H1 (cell line): ENCODE data around the gene RIBC2. TPM values are rescaled to one million over a fixed set of nuclear protein-coding genes. Genes with fewer than 3 reads are reported as not detected.

Experiments used
- CTCF ChIA-PET: fragments of 300-600 bp; sonication (Branson Sonifier 250); formaldehyde crosslinking; loops from one replicate; lab custom pipeline; 2021; ENCODE audit not compliant: partially characterized antibody; lab: Charles Lee
- POLR2A ChIA-PET: fragments of 300-600 bp; sonication (Branson Sonifier 250); formaldehyde crosslinking; loops from one replicate; lab custom pipeline; 2021; ENCODE audit warnings: inconsistent platforms; ENCODE audit not compliant: partially characterized antibody; lab: Charles Lee
- DNase-seq, 2 experiments: peaks; one replicate each; pipeline versions ENCODE4 v3.0.0 to v3.0.0-alpha.2; 2010 to 2022; ENCODE audit warnings: low spot score in 2 of 2, low read depth in 1 of 2, mixed read lengths in 1 of 2
- FAIRE-seq: peaks from 2 replicates; lab custom pipeline; 2011; peaks lifted over from hg19 to GRCh38; lab: Jason Lieb, UNC
- H2AFZ ChIP-seq: 2 replicates; pipeline ENCODE4 v1.8.1; 2012; ENCODE audit warnings: low read length, inconsistent platforms
- H2AK5ac ChIP-seq: 2 replicates; pipeline ENCODE4 v1.6.1; 2013; ENCODE audit warnings: low read depth, low read length
- H2BK120ac ChIP-seq: replicated peaks from 2 replicates; pipeline ENCODE3; 2013; ENCODE audit warnings: low read depth, low read length, inconsistent platforms
- H2BK12ac ChIP-seq: 2 replicates; pipeline ENCODE4 v1.6.1; 2013; ENCODE audit warnings: low read depth, low read length
- H2BK15ac ChIP-seq: 2 replicates; pipeline ENCODE4 v1.6.1; 2013; ENCODE audit warnings: low read length
- H2BK20ac ChIP-seq: 2 replicates; pipeline ENCODE4 v1.6.1; 2013; ENCODE audit warnings: low read length
- H2BK5ac ChIP-seq: 2 replicates; pipeline ENCODE4 v1.6.1; 2013; ENCODE audit warnings: low read depth, low read length
- H3K14ac ChIP-seq: 2 replicates; pipeline ENCODE4 v1.6.1; 2013; ENCODE audit warnings: inconsistent platforms; ENCODE audit not compliant: insufficient read length
- H3K18ac ChIP-seq: 2 replicates; pipeline ENCODE4 v1.6.1; 2013; ENCODE audit warnings: low read length; ENCODE audit errors: extremely low read depth
- H3K23ac ChIP-seq: 2 replicates; pipeline ENCODE4 v1.6.1; 2013; ENCODE audit warnings: inconsistent platforms; ENCODE audit not compliant: insufficient read length
- H3K23me2 ChIP-seq: 2 replicates; pipeline ENCODE4 v1.6.1; 2013; ENCODE audit warnings: low read depth, low read length
- H3K27ac ChIP-seq: 2 replicates; pipeline ENCODE4 v1.6.1; 2011; ENCODE audit warnings: low read depth, low read length, inconsistent platforms
- H3K27me3 ChIP-seq, 4 experiments: replicated peaks in 1 of 4; 1 replicate in 1 of 4; 2 replicates in 3 of 4; pipeline versions ENCODE4 v1.6.1 to v1.8.1; 2011 to 2013; ENCODE audit warnings: low read length in 3 of 4, mild to moderate bottlenecking in 3 of 4, inconsistent platforms in 2 of 4, mixed read lengths in 2 of 4, moderate library complexity in 1 of 4; ENCODE audit not compliant: control insufficient read depth in 3 of 4, insufficient read depth in 3 of 4; ENCODE audit errors: extremely low read depth in 1 of 4
- H3K36me3 ChIP-seq, 4 experiments: 2 replicates each; pipeline versions ENCODE4 v1.6.1 to v1.8.1; 2011 to 2013; ENCODE audit warnings: mild to moderate bottlenecking in 4 of 4, low read length in 3 of 4, moderate library complexity in 2 of 4, control low read depth in 1 of 4, inconsistent platforms in 1 of 4; ENCODE audit not compliant: insufficient read depth in 4 of 4, control insufficient read depth in 2 of 4
- H3K4ac ChIP-seq: replicated peaks from 2 replicates; pipeline ENCODE3; 2013; ENCODE audit warnings: low read length, low read depth, mixed read lengths, inconsistent platforms; ENCODE audit not compliant: insufficient read length
- H3K4me1 ChIP-seq, 4 experiments: replicated peaks in 1 of 4; 1 replicate in 1 of 4; 2 replicates in 3 of 4; pipeline versions ENCODE4 v1.6.1 to v1.8.1; 2011 to 2013; ENCODE audit warnings: low read length in 3 of 4, inconsistent platforms in 2 of 4, mixed read lengths in 1 of 4; ENCODE audit not compliant: insufficient read depth in 4 of 4, control insufficient read depth in 3 of 4
- H3K4me2 ChIP-seq, 2 experiments: 2 replicates each; pipeline versions ENCODE4 v1.6.1 to v1.8.1; 2011 to 2013; ENCODE audit warnings: low read depth in 2 of 2, low read length in 2 of 2, control low read depth in 1 of 2, inconsistent platforms in 1 of 2, mild to moderate bottlenecking in 1 of 2; ENCODE audit not compliant: insufficient read depth in 1 of 2
- H3K4me3 ChIP-seq, 4 experiments: fragments of 200-600, 300-600 bp in 1 of 4; sonication (generic), shearing (Covaris generic), sonication (Bioruptor Twin) in 1 of 4; 2 replicates each; pipeline versions ENCODE4 v1.5.1 to v1.8.1; 2011 to 2016; ENCODE audit warnings: low read length in 4 of 4, low read depth in 3 of 4, control low read depth in 2 of 4, inconsistent platforms in 2 of 4, mild to moderate bottlenecking in 2 of 4, mixed read lengths in 1 of 4, moderate library complexity in 1 of 4; ENCODE audit not compliant: insufficient read depth in 2 of 4; ENCODE audit errors: extremely low read depth in 1 of 4
- H3K56ac ChIP-seq: replicated peaks from 2 replicates; pipeline ENCODE3; 2013; ENCODE audit warnings: low read depth, mild to moderate bottlenecking, mixed read lengths, low read length, inconsistent platforms; ENCODE audit not compliant: insufficient read length
- H3K79me1 ChIP-seq: 2 replicates; pipeline ENCODE4 v1.6.1; 2013; ENCODE audit warnings: low read depth, low read length, control low read depth
- H3K79me2 ChIP-seq, 2 experiments: 2 replicates each; pipeline versions ENCODE4 v1.6.1 to v1.8.1; 2012 to 2013; ENCODE audit warnings: low read length in 2 of 2, mild to moderate bottlenecking in 2 of 2, inconsistent platforms in 1 of 2; ENCODE audit not compliant: insufficient read depth in 2 of 2, control insufficient read depth in 1 of 2
- H3K9ac ChIP-seq, 4 experiments: replicated peaks in 1 of 4; 1 replicate in 1 of 4; 2 replicates in 3 of 4; pipeline versions ENCODE4 v1.6.1 to v1.8.1; 2011 to 2013; ENCODE audit warnings: low read depth in 3 of 4, low read length in 3 of 4, control low read depth in 2 of 4, mild to moderate bottlenecking in 2 of 4, moderate library complexity in 2 of 4, inconsistent platforms in 1 of 4; ENCODE audit errors: extremely low read depth in 1 of 4
- H3K9me3 ChIP-seq, 2 experiments: 2 replicates each; pipeline versions ENCODE4 v1.6.1 to v1.8.1; 2012 to 2013; ENCODE audit warnings: mild to moderate bottlenecking in 2 of 2, moderate library complexity in 2 of 2, control low read depth in 1 of 2, inconsistent platforms in 1 of 2, low read depth in 1 of 2, low read length in 1 of 2, mixed read lengths in 1 of 2; ENCODE audit not compliant: insufficient read depth in 2 of 2
- H4K20me1 ChIP-seq, 2 experiments: replicated peaks in 1 of 2; 2 replicates each; pipeline versions ENCODE3 to v1.8.1; 2011 to 2013; ENCODE audit warnings: inconsistent platforms in 2 of 2, low read length in 2 of 2, mild to moderate bottlenecking in 1 of 2; ENCODE audit not compliant: insufficient read depth in 2 of 2, control insufficient read depth in 1 of 2
- H4K5ac ChIP-seq: 2 replicates; pipeline ENCODE4 v1.6.1; 2013; ENCODE audit warnings: low read length, low read depth, mixed read lengths, inconsistent platforms; ENCODE audit not compliant: insufficient read length
- H4K8ac ChIP-seq: 2 replicates; pipeline ENCODE4 v1.8.0; 2013; ENCODE audit warnings: mild to moderate bottlenecking, moderate library complexity, low read length, inconsistent platforms; ENCODE audit not compliant: insufficient read depth; ENCODE audit errors: extremely low read depth
- H4K91ac ChIP-seq: replicated peaks from 2 replicates; pipeline ENCODE3; 2013; ENCODE audit warnings: low read length, mixed read lengths, inconsistent platforms; ENCODE audit not compliant: insufficient read length
- CHD1 ChIP-seq: IDR thresholded peaks from 2 replicates; pipeline ENCODE4 v1.6.1; 2012; ENCODE audit warnings: low read depth, low read length, improper control_type of control experiment
- WGBS, 2 experiments: shearing (Covaris generic) in 1 of 2; methylation state at CpG; one replicate each; pipeline versions ENCODE4 v1.1.6 to v1.1.7; 2013 to 2015; ENCODE audit warnings: low lambda C conversion rate in 2 of 2, mixed read lengths in 2 of 2, inconsistent platforms in 1 of 2, low coverage in 1 of 2, missing lambda C conversion rate in 1 of 2; ENCODE audit not compliant: insufficient replicate concordance in 2 of 2, insufficient coverage in 1 of 2, insufficient read length in 1 of 2; ENCODE audit errors: extremely low coverage in 1 of 2, missing lambda C conversion rate in 1 of 2; 5-methylcytosine and 5-hydroxymethylcytosine counted together
- polyA plus RNA-seq, 7 experiments: library from polyadenylated mRNA; depleted of rRNA in 3 of 7; stranded (reverse) in 5 of 7; unstranded in 2 of 7; fragments of >200 nt in 5 of 7; fragments of 200-250 nt in 2 of 7; gene quantifications; 1 replicate in 5 of 7; 2 replicates in 1 of 7; 4 replicates in 1 of 7; pipeline versions ENCODE4 v1.2.1 to v1.2.3, GENCODE V29; 2011 to 2013; ENCODE audit warnings: missing spikeins in 2 of 7, mixed read lengths in 2 of 7
- total RNA-seq: library from RNA; stranded (reverse); fragmentation: NEBNext Ultra II Directional; extraction: Animal tissue kit (Norgen Biotek cat#: 25700); gene quantifications from 2 replicates; pipeline ENCODE4 v1.2.1, GENCODE V29; 2021

Gene RIBC2
- total and polyA plus RNA-seq, 2 of the 8 experiments (the other 6 are each of a cell fraction or from before 2014, with no cell fraction given), result 0.79 to 2.1 TPM

DNA sequence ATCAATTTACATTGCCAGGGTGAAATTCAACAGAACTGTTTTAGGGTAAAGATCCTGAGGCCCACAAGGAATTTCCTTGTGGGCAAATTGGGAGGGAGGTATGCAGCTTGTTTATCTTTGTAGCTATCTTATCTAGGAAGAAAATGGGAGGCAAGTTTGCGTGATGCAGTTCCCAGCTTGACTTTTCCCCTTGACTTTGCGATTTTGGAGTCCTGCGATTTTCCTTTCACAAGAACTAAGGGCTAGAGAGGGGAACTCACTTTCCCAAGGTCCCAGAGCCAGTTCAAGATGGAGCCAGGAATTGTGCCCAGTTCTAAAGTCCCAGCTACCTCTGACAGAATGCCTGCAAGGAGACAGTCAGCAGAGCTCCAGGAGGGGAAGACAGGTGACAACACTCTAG lies 30.7 kb downstream of the RIBC2 start:
- Histone ChIP-seq H2BK15ac (no peak overlapping the region), H3K14ac (no peak overlapping the region), H3K4me1 (no peaks in the 10 kb centered on the region; a peak in 2 of 7 replicates), H3K23ac (no peak overlapping the region), H3K23me2 (no peaks in the 10 kb centered on the region), H3K9me3 (no peaks in the 10 kb centered on the region), H2BK120ac (no peak overlapping the region), H3K4me2 (no peak overlapping the region), H2AFZ (no peak overlapping the region), H3K79me2 (no peaks in the 10 kb centered on the region), H2BK20ac (no peak overlapping the region), H4K5ac (no peak overlapping the region), H3K9ac (no peak overlapping the region), H3K79me1 (no peaks in the 10 kb centered on the region), H3K36me3 (no peaks in the 10 kb centered on the region), H2AK5ac (no peak overlapping the region), H4K91ac (no peak overlapping the region), H3K56ac (no peak overlapping the region), H3K4ac (no peak overlapping the region), H4K8ac (no peak overlapping the region), H3K18ac (no peak overlapping the region), H2BK12ac (no peak overlapping the region), H3K4me3 (no peak overlapping the region), H3K27me3 (no peaks in the 10 kb centered on the region), H2BK5ac (no peak overlapping the region), H4K20me1 (no peaks in the 10 kb centered on the region), H3K27ac (no peak overlapping the region)
- WGBS, 2 experiments, result 90% methylated on average over 3 of the region's 3 CpGs; no CpG with 5 or more reads in 1 of the 2 experiments
- ChIA-PET CTCF (interaction anchor here (0.6 to 6.5 kb wide), 8 partner anchors 9 to 419 kb away, joined by 3 to 30 read pairs (median 4); no protein-coding TSS in a partner anchor), POLR2A (no interaction called here)
- FAIRE-seq (no peak), DNase-seq (no peak)
- no peak for TF ChIP-seq CHD1
